Measurements from ENCODE around the gene ZNF423. TPM values are rescaled to one million over a fixed set of nuclear protein-coding genes. Genes with fewer than 3 reads are reported as not detected.

The ZNF423 gene
- total and polyA plus RNA-seq, 2 experiments from 2014 or later = 14.9 to 41.8 TPM

DNA sequence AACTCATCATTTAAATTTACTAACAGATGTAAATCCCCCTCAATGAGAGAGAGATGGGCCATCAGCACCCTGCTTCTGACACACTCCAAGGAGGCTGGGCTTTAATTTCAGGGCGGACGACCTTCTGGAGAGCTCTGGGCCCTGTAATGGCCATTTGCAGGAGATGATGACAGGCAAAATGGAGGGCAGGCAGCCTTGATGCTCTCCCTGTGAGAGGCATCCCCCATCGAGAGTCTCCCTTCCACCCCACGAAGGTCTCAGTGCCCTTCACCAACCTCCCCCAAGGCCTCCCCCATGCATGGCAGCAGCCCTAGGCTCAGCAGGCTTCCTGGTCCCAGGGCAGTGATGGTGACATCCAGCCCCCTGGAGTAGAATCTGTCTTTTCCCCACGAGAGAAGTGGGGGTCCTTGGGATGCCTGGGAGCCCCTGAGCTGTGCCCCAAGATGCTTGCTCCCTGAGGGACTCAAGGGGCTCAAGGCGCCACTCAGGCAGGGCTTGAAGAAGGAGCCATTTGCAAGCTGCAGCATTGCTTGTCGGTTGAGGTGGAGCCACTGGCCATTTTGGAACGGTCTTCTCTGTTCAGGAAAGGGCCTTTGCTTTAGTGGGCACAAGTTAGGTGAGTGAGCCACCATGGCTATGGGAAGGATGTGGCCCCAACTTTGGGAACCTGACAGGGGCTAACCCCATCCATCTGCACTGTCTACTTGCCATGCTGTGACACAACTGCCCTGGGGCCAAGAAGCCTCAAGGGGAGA is 399.7 kb downstream of the ZNF423 start (continued):
- TF ChIP-seq, protein P1, sequence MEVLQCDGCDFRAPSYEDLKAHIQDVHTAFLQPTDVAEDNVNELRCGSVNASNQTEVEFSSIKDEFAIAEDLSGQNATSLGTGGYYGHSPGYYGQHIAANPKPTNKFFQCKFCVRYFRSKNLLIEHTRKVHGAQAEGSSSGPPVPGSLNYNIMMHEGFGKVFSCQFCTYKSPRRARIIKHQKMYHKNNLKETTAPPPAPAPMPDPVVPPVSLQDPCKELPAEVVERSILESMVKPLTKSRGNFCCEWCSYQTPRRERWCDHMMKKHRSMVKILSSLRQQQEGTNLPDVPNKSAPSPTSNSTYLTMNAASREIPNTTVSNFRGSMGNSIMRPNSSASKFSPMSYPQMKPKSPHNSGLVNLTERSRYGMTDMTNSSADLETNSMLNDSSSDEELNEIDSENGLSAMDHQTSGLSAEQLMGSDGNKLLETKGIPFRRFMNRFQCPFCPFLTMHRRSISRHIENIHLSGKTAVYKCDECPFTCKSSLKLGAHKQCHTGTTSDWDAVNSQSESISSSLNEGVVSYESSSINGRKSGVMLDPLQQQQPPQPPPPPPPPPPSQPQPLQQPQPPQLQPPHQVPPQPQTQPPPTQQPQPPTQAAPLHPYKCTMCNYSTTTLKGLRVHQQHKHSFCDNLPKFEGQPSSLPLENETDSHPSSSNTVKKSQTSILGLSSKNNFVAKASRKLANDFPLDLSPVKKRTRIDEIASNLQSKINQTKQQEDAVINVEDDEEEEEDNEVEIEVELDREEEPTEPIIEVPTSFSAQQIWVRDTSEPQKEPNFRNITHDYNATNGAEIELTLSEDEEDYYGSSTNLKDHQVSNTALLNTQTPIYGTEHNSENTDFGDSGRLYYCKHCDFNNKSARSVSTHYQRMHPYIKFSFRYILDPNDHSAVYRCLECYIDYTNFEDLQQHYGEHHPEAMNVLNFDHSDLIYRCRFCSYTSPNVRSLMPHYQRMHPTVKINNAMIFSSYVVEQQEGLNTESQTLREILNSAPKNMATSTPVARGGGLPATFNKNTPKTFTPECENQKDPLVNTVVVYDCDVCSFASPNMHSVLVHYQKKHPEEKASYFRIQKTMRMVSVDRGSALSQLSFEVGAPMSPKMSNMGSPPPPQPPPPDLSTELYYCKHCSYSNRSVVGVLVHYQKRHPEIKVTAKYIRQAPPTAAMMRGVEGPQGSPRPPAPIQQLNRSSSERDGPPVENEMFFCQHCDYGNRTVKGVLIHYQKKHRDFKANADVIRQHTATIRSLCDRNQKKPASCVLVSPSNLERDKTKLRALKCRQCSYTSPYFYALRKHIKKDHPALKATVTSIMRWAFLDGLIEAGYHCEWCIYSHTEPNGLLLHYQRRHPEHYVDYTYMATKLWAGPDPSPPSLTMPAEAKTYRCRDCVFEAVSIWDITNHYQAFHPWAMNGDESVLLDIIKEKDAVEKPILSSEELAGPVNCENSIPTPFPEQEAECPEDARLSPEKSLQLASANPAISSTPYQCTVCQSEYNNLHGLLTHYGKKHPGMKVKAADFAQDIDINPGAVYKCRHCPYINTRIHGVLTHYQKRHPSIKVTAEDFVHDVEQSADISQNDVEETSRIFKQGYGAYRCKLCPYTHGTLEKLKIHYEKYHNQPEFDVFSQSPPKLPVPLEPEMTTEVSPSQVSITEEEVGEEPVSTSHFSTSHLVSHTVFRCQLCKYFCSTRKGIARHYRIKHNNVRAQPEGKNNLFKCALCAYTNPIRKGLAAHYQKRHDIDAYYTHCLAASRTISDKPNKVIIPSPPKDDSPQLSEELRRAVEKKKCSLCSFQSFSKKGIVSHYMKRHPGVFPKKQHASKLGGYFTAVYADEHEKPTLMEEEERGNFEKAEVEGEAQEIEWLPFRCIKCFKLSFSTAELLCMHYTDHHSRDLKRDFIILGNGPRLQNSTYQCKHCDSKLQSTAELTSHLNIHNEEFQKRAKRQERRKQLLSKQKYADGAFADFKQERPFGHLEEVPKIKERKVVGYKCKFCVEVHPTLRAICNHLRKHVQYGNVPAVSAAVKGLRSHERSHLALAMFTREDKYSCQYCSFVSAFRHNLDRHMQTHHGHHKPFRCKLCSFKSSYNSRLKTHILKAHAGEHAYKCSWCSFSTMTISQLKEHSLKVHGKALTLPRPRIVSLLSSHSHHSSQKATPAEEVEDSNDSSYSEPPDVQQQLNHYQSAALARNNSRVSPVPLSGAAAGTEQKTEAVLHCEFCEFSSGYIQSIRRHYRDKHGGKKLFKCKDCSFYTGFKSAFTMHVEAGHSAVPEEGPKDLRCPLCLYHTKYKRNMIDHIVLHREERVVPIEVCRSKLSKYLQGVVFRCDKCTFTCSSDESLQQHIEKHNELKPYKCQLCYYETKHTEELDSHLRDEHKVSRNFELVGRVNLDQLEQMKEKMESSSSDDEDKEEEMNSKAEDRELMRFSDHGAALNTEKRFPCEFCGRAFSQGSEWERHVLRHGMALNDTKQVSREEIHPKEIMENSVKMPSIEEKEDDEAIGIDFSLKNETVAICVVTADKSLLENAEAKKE (CRISPR knock-in tag; IDR thresholded peaks at IDR 0.05) = no peak
- no peak for TF ChIP-seq ZNF331 (CRISPR knock-in tag; IDR thresholded peaks at IDR 0.05; ENCODE audit: low read depth)
- TF ChIP-seq, protein P2, sequence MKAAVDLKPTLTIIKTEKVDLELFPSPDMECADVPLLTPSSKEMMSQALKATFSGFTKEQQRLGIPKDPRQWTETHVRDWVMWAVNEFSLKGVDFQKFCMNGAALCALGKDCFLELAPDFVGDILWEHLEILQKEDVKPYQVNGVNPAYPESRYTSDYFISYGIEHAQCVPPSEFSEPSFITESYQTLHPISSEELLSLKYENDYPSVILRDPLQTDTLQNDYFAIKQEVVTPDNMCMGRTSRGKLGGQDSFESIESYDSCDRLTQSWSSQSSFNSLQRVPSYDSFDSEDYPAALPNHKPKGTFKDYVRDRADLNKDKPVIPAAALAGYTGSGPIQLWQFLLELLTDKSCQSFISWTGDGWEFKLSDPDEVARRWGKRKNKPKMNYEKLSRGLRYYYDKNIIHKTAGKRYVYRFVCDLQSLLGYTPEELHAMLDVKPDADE (IDR thresholded peaks at IDR 0.05) = no peak

DNA sequence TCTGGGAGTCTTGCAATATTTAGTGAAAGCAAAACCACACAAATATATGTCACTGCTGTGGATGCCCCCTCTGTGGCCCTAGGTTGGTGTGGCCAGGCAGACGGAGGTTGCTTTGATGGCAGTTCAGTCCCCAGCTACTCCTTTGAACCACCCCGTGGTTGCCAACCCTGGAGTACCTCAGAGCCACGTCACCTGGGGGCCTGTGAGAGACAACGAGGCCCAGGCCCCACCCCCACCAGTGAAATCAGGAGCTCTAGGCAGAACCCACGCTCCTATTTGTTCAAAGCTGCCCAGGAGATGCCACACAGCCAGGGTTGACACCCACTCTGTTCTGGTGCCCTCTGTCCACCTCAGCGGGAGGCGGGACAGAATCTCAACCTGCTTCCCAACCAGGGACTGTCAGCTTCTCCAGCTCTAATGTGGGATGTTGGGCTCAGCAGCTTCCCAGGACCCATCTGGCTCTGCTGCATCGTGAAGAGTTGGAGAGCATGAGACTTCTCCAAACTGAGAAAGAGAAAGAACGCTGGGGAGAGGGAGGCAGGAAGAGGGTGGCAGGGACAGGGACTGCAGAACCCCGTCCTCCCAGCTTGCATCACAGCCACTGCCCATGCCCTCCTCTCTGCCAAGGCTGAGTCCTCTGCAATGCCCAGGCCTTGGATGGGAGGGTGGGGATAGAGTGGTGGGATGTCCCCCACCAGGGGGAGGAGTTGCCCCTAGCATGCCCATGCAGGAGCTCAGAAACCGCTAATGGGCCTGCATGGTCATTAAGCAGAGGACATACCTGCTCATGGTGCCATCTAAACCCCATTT is 400.5 kb downstream of the ZNF423 start:
- Histone ChIP-seq H3K36me3 (ENCODE audit: insufficient read depth) (no peaks in the 10 kb centered on the region), H3K4me2 (no peak overlapping the region), H3K4me3 (no peak overlapping the region), H3K9me2 (ENCODE audit: insufficient read depth) (no peaks in the 10 kb centered on the region), H2AFZ (no peak overlapping the region), H3K79me2 (replicated peaks; ENCODE audit: insufficient read depth) (no peaks in the 10 kb centered on the region), H3F3A (replicated peaks; ENCODE audit: low read depth) (no peaks in the 10 kb centered on the region), H3K27ac (ENCODE audit: low read depth) (no peak overlapping the region), H3K27me3 (ENCODE audit: insufficient read depth) (no peaks in the 10 kb centered on the region), H3K4me1 (ENCODE audit: insufficient read depth) (peaks cover 14% of the 10 kb centered on the region; the same call in 1 of the 2 replicates), H4K20me1 (replicated peaks; ENCODE audit: insufficient read depth) (no peaks in the 10 kb centered on the region)
- Mint-ChIP-seq H3K27ac (no peak overlapping the region), H3K36me3 (ENCODE audit: low read depth) (no peaks in the 10 kb centered on the region), H3K4me3 (no peak overlapping the region), H3K4me1 (peaks cover 22% of the 10 kb centered on the region), H3K27me3 (ENCODE audit: insufficient read depth, low read depth, poor library complexity) (peaks cover 5% of the 10 kb centered on the region), H3K9me3 (no peaks in the 10 kb centered on the region)
- DNase-seq (ENCODE audit: low spot score) (no peak), ATAC-seq (no peak)
- TF ChIP-seq CREB1 (CRISPR knock-in tag; IDR thresholded peaks at IDR 0.05; ENCODE audit: low read depth) = no peak
- TF ChIP-seq, protein P3, sequence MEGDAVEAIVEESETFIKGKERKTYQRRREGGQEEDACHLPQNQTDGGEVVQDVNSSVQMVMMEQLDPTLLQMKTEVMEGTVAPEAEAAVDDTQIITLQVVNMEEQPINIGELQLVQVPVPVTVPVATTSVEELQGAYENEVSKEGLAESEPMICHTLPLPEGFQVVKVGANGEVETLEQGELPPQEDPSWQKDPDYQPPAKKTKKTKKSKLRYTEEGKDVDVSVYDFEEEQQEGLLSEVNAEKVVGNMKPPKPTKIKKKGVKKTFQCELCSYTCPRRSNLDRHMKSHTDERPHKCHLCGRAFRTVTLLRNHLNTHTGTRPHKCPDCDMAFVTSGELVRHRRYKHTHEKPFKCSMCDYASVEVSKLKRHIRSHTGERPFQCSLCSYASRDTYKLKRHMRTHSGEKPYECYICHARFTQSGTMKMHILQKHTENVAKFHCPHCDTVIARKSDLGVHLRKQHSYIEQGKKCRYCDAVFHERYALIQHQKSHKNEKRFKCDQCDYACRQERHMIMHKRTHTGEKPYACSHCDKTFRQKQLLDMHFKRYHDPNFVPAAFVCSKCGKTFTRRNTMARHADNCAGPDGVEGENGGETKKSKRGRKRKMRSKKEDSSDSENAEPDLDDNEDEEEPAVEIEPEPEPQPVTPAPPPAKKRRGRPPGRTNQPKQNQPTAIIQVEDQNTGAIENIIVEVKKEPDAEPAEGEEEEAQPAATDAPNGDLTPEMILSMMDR (conservative IDR thresholded peaks at IDR 0.05; ENCODE audit: low read depth in 2 of 2) = 0 out of 4 replicates have a peak, but pooled peaks of 1 of the 2 experiments have one; percentile 0
